HG02973 (cell line): ENCODE data around the gene PTBP2.

ENCODE experiments used
- ATAC-seq: cut with Tn5 transposase; IDR thresholded peaks from one replicate; pipeline ENCODE4 v1.9.1; 2021; ENCODE audit warnings: moderate library complexity; ENCODE audit not compliant: unreplicated experiment

The PTBP2 gene

GRCh38 chr1:96721416-96722160, at the start of gene PTBP2:
TSS of gene PTBP2 (plus strand) at chr1:96721784. CDS start at chr1:96721865, 81 bp downstream.
- ATAC-seq: peak; percentile 96

DNA sequence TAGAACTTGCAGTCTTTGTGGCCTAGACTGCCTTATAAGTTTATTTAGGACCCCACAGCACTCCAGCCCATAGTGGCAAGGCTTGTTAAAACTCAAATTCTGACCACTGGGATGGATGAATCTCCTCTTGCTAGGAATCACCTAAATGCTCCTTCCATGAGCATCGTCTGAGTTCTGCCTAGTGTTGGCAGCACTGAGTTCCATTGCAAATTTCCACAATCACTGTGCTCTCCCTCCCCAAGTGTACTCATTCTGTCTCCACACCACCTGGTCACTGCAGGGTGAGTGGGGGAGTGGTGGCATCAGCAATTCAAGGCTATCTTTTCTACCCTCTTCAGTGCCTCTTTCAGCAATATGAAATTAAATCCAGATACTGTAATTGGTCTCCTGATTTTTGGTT, 46.7 kb upstream of the PTBP2 start:
- ATAC-seq: no peak

DNA sequence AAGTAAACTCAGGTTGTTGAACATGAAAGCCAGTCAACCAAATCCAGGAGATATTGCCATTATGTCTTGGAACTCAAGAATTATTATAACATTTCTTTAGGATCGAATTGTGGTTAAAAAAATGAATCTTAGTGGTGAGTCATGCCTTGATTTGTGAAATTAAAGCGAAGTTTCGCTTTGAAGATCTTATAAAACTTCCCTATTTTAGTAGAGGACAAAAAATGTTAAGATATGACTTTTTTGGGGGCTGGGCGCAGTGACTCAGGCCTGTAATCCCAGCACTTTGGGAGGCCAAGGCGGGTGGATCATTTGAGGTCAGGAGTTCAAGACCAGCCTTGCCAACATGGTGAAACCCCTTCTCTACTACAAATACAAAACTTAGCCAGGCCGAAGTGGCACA, 39.5 kb upstream of the PTBP2 start:
- ATAC-seq: no peak

DNA sequence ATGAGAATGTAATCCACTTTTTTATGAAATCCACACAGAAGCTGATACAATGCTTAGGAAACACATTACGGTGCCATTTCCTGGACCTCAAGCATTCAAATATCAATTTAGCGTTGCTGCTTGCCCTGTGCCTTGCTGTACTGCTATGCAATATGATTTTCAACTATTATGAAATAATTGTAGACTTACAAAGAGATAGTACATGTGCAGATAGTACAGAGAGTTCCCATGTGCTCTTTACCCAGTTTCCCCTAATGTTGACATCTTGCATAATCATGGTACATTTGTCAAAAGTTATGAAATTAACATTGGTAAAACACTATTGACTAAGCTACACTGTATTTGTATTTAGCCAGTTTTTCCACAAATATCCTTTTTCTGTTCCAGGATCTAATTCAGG, 37.7 kb upstream of the PTBP2 start:
- ATAC-seq: no peak

DNA sequence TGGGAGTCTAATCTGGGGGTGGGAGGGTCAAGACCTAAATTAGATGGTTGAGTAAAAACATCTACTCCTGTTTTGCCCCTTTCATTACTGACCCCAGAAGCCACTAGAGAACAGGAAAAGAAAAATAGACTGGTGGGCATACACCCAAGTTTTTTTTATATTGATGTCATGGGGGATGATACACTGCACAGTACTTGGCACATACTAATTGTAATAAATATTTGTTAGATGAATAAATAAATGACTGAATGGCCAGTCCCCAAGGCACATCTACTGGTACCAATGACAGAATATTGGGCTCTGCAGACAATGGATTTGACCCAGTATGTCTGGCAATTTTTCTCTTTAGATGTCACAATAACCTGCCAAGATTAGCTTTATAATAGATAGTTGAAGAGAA, 36.8 kb upstream of the PTBP2 start:
- no peak for ATAC-seq

DNA sequence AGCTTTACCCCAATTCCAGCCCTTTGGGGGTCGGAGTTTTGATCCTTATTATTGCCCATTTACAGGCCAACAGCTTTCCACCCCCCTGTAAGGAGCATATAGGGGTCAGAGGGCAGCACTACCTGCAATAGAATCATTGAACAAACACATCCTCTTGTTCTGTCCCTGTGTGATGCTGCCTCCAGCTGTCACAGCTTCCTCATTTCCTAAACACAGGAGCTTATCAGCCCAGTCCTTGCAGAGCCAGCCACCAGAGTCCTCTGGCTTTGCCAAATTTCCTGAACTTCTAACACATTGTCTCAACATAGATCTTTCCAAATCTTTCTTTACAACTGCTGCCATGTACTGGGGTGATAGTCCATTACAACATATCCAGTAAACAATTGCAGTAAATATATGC, 32.8 kb upstream of the PTBP2 start:
- ATAC-seq: no peak

DNA sequence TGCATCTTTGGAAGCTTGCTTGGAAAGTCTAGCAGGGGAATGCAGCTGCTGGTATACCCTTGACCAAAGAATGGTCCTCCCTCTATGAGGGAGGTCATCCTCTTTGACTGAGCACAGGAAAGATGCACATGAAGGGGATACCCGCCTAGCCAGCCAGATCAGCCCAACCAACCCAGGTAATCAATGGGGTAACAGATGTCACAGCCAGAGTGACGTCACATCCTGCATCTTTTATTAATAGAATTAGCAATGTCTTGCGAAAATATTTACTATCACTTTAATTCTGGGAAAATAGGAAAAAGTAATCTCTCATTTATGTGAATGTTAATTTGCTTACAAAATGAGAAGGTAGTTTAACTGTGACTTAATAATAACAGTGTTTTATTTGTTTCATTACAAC, 25.6 kb upstream of the PTBP2 start:
- no peak for ATAC-seq

GRCh38 chr1:96698342-96698983, 23.1 kb upstream of the PTBP2 start:
- ATAC-seq: no peak

DNA sequence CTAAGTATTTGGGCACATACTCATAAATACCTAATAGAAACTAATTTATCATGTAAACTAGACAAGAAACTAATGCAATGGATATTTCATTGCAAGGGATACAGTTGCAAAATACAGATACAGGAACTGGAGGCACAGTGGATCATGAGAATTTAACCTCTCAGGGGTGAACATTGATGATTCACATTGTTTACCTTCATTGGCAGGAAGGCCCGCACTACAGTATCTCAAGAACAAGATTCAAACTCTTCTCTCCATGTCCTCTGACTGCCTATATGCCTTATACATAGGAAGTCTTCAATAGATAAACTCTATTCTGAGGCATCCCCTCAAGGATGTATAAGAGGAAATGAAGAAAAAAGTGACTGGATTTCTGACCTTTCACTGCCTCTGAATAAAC, 18.4 kb upstream of the PTBP2 start:
- ATAC-seq: no peak

- no peak for ATAC-seq
Measured at GRCh38 chr1:96707023-96707422, 14.6 kb upstream of the PTBP2 start.

- no peak for ATAC-seq
Measured at GRCh38 chr1:96708482-96708881, 13.1 kb upstream of the PTBP2 start.

DNA sequence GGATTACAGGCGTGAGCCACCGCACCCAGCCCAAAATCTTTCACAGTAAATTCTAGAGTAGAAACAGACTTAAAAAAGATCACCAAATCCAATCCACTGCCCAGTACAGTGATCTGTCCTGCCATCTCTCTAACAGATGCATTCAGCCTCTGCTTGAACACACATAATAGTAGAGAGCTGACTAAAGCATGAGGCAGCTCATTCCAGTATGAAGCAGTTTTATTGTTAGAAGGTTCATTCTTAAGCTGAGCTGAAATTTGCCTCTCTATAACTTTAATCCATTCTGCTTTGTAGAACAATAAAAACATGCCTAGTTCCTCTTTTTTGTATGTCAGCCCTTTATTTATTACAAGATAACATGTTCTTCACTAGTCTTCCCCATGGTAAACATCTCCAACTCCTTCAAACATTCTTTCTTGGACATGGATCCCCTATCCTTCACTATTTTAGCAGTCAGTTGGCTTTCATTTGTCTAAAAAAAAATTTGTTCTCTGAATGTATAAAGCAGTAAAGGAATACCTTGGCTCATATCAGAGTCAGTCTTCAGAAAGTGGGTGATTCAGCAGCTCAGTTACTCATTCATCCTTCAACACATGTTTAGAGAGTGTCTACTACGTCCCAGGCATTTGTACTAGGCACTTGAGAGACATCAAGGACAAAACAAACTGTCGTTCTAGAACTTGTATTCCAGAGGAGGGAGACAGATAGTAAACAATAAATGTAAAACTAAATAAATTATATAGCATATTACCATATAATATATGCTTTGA, 10.7 kb upstream of the PTBP2 start:
- no peak for ATAC-seq

DNA sequence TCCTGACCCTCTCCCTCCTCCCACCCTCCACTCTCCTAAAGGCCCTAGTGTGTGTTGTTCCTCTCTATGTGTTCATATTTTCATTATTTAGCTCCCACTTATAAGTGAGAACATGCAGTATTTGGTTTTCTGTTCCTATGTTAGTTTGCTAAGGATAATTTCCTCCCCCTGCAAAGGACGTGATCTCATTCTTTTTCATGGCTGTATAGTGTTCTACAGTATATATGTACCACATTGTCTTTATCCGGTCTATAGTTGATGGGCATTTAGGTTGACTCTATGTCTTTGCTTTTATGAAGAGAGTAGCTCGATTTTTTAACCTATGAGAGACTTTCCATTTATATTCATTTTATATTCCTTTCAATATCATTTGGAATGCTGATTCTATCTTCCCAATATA, 7.9 kb upstream of the PTBP2 start:
- ATAC-seq: no peak

DNA sequence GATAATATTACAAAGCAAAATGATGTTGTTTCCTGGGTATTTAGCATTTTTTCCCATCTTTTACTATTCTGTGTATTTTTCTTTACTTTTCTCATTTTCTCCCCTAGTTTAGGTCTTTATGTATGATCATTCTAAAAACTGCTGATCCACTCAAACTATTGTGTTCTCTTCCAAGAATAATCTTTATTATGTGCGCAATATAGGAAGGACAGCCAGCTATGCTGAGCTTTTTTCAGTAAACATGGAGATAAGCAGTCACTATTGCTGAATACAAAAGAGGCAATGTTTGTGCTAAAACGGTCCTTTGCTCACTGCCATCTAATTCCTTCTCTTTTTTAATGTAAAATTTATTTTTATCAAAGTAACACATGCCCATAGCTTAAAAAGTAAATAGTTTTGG, 6.7 kb upstream of the PTBP2 start:
- ATAC-seq: no peak

GRCh38 chr1:96715482-96715881, 6.1 kb upstream of the PTBP2 start:
- ATAC-seq: no peak

DNA sequence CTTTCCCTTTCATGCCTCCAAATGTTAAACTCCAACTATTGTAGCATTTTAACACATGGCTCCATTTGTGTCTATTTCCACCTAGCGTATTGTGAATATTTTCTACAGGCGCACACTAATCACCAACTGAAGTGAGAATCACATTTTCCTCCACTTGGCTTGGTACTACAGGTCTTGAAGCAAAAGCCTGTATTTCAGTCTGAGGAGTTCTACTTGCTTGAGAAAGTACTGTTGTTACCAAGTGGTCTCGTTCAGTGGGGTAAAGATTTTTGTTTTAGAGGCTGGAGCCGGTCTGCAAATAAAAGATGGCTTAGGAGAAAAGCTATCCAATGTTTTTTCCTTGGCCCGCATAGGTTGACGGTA, 550 bp upstream of the PTBP2 start:
- ATAC-seq: peak; percentile 11

DNA sequence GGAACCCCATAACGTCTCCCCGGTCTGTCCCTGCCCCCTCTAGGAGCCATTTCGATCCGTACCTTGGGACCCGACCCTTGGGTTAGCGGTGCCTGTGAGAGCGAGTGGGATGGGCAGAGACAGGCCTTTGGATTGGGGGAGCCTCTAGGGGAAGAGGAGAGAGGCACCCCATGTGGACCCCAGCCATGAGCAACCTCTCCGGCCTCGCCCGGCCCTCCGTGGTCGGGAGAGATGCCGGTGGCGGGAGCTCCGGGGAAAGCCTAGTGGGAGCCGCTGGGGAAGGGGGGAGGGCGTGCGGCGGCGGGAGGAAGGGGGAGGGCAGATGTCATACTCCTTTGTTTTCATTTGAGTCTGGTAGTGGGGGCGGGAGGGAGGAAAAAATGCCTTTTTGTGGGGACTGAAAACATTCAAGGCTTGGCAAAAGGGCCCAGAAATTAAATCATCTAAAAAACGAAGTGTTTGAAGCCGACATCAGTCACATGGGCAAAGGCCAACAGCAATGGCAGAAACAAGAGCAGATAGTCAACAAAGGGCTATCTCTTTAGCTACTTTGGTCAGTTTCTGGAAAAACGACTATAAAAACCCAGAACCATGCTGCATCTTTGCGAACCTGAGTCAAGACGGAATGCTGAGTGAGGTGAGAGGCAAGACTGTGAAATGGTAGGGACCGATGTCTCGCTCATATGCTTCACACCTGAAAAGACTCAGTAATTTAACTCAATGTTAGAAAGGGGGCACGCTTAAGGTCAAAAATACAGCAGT, 758 bp downstream of the PTBP2 start:
- peak; percentile 42 for ATAC-seq

DNA sequence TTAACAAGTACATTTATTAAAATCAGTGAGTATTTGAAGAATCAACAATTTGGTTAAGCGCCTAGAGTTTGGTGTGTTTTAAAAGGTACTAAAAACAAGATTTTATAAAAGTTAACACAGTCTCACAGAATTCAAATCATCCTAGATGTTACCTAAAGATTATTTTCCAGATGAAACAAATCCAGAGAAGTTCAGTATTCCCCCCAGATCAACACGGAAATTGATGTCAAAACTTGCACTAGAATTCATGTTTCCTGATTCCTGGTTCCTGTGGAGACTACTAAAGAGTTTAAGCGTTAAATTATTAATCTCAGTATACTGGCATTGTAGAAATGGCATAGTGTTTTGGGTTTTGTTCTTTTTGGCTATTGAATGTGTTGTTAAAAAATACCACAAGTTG, 1.4 kb downstream of the PTBP2 start:
- no peak for ATAC-seq

DNA sequence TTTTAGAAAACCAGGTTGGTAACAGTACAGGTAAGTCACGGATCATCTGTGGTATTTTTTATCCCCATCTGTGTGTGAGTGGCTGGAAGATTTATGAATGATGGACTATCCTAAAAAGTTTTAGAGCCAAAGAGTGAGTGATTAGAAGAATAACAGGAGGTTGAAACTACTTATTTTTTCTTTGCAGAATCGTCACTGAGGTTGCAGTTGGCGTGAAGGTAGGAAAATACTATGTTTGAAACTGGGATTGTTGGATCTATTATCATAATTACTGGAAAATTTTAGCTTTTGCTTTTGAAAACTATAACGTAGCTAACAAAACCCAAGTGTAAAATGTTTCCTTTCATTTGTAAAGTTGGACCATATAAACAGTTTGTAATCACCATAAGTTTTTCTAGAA, 1.8 kb downstream of the PTBP2 start:
- no peak for ATAC-seq

GRCh38 chr1:96723936-96724335, 2.4 kb downstream of the PTBP2 start:
- ATAC-seq: no peak

- no peak for ATAC-seq
Measured at GRCh38 chr1:96727860-96728259, 6.3 kb downstream of the PTBP2 start.
